ENCODE data around the gene SPATA12. TPM values are rescaled to one million over a fixed set of nuclear protein-coding genes. Genes with fewer than 3 reads are reported as not detected.

SPATA12 gene
- polyA plus RNA-seq, 1 experiment = not detected

GRCh38 chr3:57097536-57097935 is 37.1 kb downstream of the SPATA12 start:
- ChIA-PET CTCF (interaction anchor here (1.3 kb wide), 1 partner anchor 102 kb away, joined by 4 read pairs; no protein-coding TSS in a partner anchor), POLR2A (no interaction called here)
- Histone ChIP-seq H3K36me3 (ENCODE audit: control insufficient read depth, insufficient read depth, low read length) (no peaks in the 10 kb centered on the region), H3K27me3 (ENCODE audit: control insufficient read depth, insufficient read depth, low read length) (no peaks in the 10 kb centered on the region), H3K4me3 (ENCODE audit: low read depth, low read length) (no peak overlapping the region)
- no peak for TF ChIP-seq CTCF (IDR thresholded peaks at IDR 0.05; ENCODE audit: insufficient read depth, low read depth, low read length)
- no peak for DNase-seq (ENCODE audit: low read depth)

- ChIA-PET CTCF (interaction anchor here (0.6 to 2.7 kb wide), 12 partner anchors 7 to 123 kb away, joined by 3 to 19 read pairs (median 4); no protein-coding TSS in a partner anchor), POLR2A (no interaction called here)
- Histone ChIP-seq H3K27me3 (ENCODE audit: control insufficient read depth, insufficient read depth, low read length) (no peaks in the 10 kb centered on the region), H3K4me3 (ENCODE audit: low read depth, low read length) (no peak overlapping the region), H3K36me3 (ENCODE audit: control insufficient read depth, insufficient read depth, low read length) (no peaks in the 10 kb centered on the region)
- no peak for TF ChIP-seq CTCF (IDR thresholded peaks at IDR 0.05; ENCODE audit: insufficient read depth, low read depth, low read length)
- no peak for DNase-seq (ENCODE audit: low read depth)
Observed at GRCh38 chr3:57098418-57099310, 38.2 kb downstream of the SPATA12 start.

DNA sequence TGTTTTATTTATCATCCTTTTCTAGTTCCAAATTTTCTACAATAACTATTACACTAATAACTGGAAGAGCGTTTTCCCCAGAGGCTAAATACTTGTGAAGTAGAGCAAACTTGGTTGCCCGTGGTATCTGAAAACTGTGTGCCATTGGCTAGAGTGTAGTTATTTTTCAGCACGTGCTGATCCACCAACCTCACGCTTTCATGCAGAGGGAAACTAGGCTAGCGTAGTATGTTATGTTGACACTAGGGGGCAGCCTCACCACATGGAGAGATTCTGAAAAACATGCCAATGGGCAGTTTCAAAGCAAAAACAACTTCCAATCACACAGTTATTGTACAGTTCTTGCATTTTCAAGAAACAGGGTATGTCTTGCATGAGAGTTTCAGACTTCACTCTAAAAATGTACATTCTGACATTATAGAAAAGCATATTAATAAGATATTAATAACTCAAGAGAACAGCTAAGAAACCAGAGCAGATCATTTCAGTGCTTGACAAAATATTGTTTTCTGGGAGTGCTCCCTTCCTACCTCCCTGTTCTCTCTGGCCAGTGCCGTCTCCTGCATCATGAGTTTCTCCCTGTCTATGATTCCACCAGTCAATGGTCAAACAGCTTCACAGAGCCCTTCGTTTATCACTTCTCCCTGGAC is 39.7 kb downstream of the SPATA12 start:
- Histone ChIP-seq H3K4me3 (ENCODE audit: low read depth, low read length) (no peak overlapping the region), H3K36me3 (ENCODE audit: control insufficient read depth, insufficient read depth, low read length) (no peaks in the 10 kb centered on the region), H3K27me3 (ENCODE audit: control insufficient read depth, insufficient read depth, low read length) (no peaks in the 10 kb centered on the region)
- DNase-seq (ENCODE audit: low read depth) = peak; percentile 20
- ChIA-PET POLR2A (no interaction called here), CTCF (interaction anchor here (0.6 to 2.7 kb wide), 20 partner anchors 9 to 754 kb away, joined by 3 to 19 read pairs (median 4); no protein-coding TSS in a partner anchor)
- peak; percentile 85 for TF ChIP-seq CTCF (IDR thresholded peaks at IDR 0.05; ENCODE audit: insufficient read depth, low read depth, low read length)

- CTCF ChIA-PET = interaction anchor here (0.7 to 1.5 kb wide), 4 partner anchors 12 to 450 kb away, joined by 3 to 5 read pairs (median 4); partner anchors contain the start of gene PDE12
- H3K27me3 ChIP-seq (ENCODE audit: control insufficient read depth, insufficient read depth, low read length) = no peaks in the 10 kb centered on the region
- POLR2A ChIA-PET = no interaction called here
- TF ChIP-seq CTCF (IDR thresholded peaks at IDR 0.05; ENCODE audit: insufficient read depth, low read depth, low read length) = no peak
- H3K4me3 ChIP-seq (ENCODE audit: low read depth, low read length) = no peak overlapping the region
- H3K36me3 ChIP-seq (ENCODE audit: control insufficient read depth, insufficient read depth, low read length) = no peaks in the 10 kb centered on the region
- DNase-seq (ENCODE audit: low read depth) = no peak
Observed at GRCh38 chr3:57105585-57105984, 45.1 kb downstream of the SPATA12 start.

GRCh38 chr3:57108684-57109083 is 48.2 kb downstream of the SPATA12 start:
- H3K27me3 ChIP-seq (ENCODE audit: control insufficient read depth, insufficient read depth, low read length) = no peaks in the 10 kb centered on the region
- no peak for DNase-seq (ENCODE audit: low read depth)
- TF ChIP-seq CTCF (IDR thresholded peaks at IDR 0.05; ENCODE audit: insufficient read depth, low read depth, low read length) = no peak
- H3K36me3 ChIP-seq (ENCODE audit: control insufficient read depth, insufficient read depth, low read length) = no peaks in the 10 kb centered on the region
- POLR2A ChIA-PET = interaction anchor here (0.7 kb wide), 1 partner anchor 101 kb away, joined by 11 read pairs; no protein-coding TSS in a partner anchor
- no peak overlapping the region for H3K4me3 ChIP-seq (ENCODE audit: low read depth, low read length)
- CTCF ChIA-PET = no interaction called here

Data from BJ (cell line).